Hepatocyte (in vitro differentiated cells): ENCODE measurements around the gene SGO1.

Source experiments
- CTCF ChIP-seq: fragments of 200-600 bp; sonication (generic); IDR thresholded peaks from 2 replicates; pipeline ENCODE4 v1.5.1; 2016; ENCODE audit warnings: antibody characterized with exemption, mild to moderate bottlenecking; ENCODE audit not compliant: poor library complexity
- EZH2 ChIP-seq: fragments of 200-600 bp; sonication (generic); IDR thresholded peaks from 2 replicates; pipeline ENCODE4 v1.6.1; 2016; ENCODE audit warnings: antibody characterized with exemption, mild to moderate bottlenecking, borderline replicate concordance

- TF ChIP-seq CTCF (no peak), EZH2 (no peak)
Observed at GRCh38 chr3:20218215-20218614, 32.2 kb upstream of the SGO1 start.
